Measurements from ENCODE around the gene MBD5.
"Not testable (repeated sequence)": the region's sequence is repeated elsewhere in the genome, so short reads cannot be mapped to it uniquely, and the experiment has no call there.

The MBD5 gene

DNA sequence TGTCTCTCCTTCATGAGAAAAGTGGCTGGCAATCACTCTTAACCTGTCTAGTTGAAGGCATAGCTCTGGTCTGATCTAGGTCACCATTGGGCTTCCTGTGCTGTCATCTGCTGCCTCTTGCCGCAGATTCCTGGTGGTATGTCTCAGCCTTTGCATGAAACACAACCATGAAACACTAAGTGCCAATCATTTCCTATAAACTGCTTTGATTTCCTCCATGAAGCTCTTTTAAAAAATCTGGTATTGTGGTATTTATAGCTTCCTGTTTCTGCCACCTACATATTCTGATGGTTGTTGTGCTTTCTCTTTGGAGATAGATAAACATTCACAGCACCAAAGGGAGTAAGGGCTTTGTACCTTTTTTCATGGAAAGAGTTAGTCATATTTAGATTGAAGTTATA lies 503.6 kb downstream of the MBD5 start:
- peak; percentile 68 for DNase-seq (ENCODE audit: low spot score)

DNA sequence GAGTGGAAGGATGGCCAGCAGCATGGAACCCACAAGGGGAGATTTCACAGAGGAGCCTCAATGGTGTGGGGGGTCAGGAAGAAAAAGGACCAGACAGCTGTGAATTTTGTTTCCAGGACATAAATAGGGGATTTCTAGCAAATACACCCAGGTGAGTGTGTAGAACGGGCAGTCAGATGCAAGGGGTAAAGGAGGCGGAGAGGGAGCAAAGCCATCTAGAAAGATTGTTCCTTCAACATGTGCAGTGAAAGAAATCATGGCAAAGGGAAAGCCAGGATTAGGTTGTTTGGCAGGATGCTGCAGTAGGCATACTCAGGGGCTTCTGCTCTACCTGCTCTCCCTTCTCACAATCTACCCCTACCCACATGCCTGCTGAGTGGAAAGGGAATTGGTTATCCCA lies 504.2 kb downstream of the MBD5 start:
- DNase-seq (ENCODE audit: low spot score) = no peak

DNA sequence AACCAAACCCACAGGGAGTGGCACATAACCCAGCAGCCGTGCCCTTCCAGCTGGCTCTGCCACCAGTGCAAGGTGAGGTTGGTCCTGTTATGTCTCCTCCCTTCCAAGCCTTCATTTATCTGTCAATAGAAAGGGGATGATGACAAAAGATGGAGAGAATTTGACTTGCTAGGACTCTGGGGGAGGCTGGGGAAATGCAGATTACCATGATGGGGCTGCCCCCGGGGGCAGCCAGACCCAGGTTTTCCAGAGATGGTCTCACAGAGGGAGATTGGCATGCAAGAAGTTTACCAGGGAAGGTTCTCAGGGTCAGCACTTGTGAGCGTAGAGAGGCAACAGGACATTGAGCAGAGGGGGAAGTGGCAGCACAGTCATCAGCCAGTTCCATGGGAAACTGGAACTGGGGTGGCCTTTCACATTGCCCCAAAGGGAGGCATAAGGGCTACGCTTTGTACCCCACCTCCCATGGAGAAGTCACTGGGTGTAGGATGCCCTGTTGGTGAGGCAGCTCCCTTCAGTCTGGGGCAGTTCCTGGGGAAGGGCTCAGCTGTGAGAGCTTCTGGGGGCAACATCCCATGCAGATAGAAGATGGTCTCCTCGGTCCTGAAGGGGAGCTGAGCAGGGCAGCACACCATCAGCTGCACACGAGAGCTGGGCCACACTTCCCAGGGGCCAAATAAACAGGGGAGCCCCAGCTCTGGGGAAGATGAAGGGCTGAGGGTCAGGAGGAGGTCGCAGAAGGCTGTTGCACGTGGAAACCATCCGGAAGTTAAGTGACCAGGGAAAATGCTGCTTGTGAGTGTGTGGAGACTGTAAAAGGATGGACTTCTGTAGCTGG lies 505.8 kb downstream of the MBD5 start:
- no peak for DNase-seq (ENCODE audit: low spot score)

DNA sequence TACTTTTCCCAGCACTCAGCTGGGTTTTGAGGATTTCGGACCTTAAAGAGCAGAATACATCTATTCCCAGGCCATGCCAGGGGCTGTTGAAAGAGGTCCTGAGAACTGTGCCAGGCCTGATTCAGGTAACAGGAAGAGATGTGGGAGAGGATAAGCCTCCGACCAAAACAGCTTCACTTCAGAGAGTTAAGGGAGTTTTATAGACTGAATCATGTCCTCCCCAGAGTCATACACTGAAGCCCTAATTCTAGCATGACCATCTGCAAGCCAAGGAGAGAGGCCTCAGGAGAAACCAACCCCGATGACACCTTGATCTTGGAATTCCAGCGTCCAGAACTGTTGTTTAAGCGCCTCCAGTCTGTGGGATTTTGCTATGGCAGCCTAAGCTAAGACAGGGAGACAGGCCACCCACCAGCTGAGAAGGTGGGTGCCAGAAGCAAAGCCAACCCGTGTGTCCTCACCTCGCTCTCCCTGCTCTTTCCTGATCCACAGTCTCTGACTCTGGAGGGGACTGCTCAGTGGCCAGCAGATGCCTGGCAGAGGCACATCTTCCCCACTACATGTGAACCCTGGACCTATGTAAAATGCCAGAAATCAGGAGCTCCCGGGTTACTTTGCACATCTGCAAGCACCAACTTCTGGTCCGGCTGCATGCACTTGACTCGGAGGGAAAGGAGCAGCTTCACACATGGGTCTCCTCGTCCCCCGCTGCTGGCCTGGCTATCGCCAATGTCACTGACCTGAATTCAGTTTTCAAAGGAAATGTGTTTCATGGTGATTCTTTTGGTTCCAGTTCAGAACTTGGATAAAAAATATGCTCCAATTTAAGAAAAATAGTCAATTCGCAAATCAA lies 506.8 kb downstream of the MBD5 start:
- DNase-seq (ENCODE audit: low spot score) = no peak

DNA sequence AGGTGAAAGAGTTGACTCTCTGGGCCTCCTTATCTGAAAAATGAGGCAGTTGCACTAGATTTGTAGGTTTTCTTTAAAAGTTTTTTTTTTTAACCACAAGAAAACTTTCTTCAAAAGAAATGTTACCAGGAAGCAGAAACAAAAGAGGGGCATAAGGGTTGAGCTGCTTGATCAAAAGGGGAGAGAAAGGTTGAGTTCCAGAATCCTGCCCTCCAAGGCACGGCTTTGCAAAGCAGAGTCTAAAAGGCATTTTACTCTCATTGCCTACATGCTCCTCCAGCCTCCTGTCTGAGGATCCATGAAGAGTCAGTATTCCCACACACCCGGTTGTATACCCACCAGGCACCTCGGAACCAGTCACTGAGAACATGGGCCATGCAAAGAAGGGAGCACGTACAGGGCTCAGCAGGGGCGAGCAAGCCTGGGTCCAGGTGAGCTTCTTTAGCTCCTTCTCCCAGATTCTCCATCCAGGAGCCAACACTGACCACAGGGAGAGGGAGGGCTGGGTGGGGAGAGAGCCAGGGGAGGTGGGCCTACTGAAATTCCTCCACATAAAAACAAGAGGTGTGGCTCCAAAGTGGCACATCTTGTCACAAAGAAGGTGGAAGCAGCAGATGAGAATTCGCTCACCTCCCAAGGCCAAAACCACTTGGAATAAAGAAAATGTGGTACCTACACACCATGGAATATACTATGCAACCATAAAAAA lies 507.6 kb downstream of the MBD5 start:
- DNase-seq (ENCODE audit: low spot score) = peak; percentile 36

DNA sequence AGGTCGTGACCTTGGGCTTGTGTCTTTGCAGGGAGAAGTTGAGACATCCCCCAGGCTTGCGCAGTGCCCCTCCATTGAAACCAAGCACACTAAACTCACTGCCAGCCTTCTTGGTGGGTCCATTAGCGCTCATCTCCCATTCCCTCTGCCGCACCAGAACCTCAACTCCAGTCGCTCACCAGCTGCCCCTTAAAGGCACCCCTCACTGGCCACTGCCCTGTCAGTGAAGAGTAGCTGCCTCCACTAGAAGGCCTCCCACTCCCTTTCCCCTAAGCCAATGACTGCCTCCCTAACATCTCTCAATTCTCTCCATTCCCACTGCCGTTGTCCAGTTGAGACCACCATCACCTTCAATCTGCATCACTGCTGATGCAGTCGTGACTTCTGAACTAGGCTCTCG lies 508.9 kb downstream of the MBD5 start:
- DNase-seq (ENCODE audit: low spot score) = no peak

DNA sequence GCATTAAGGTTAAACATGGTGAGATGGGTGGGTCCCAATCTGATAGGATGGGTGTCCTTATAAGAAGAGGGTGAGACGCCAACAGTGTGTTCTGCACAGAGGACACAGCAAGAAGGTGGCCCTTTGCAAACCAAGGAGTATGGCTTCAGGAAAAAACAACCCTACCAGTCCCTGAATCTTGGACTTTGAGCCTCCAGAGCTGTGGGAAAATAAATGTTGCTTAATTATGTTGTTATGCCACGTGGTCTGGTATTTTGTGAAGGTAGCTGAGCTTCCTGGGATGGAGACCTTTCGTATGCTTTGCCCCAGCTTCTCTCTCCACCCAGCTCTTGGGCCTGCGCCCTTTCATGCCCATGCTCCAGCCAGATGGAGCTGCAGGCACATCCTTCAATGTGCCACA lies 509.5 kb downstream of the MBD5 start:
- no peak for DNase-seq (ENCODE audit: low spot score)

DNA sequence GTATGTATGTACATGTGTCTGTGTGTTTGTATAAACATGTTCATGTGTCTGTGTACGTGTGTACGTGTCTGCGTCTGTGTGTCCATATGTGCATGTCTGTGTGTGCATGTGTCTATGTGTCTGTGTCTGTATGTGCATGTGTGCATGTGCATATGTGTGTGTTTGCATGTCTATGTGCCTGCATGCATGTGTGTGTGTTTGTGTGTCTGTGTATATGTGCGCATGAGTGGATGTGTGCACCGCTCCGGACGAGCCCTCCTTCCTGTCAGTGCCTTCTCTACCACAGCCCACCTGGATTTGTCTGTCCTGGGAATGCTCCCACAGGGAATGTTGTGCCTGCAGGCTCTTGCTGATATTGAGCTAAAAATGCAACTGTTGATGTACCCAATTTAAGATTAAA lies 510.3 kb downstream of the MBD5 start:
- no peak for DNase-seq (ENCODE audit: low spot score)

DNA sequence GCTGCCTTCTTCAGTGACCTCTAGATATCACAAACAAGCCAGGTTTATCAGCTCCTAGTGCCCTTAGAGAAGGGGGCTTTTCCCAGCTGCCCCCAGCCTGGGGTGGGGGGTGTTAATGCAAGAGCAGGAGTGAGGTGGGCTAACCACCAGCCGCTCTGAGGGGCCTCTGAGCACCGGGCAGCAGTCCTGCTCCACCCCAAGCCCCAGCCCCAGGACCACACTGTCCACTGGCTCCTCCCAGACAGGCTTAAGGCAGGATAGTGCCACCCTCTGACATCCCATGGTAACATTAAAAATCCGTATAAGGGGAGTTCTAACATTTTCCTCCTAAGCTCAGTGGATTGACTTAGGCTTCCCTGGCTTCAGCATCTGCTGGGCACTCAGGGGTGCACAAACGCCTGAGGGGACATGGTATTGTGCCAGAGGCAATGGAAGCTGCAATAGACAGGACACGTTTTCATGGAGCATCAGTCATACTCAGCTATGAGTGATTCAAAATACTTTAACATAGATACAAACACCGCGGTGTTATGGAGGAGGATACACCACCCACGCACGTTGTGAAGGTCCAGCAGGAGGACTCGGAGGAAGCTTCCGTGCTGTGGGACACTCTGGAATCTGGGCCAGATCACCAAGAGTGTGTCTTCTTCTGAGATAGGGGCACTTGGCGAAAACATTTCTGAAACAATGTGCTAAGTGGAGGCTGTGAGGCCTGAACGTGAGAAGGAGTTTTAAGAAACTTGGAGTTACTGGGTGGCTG lies 511.0 kb downstream of the MBD5 start:
- DNase-seq (ENCODE audit: low spot score) = no peak

DNA sequence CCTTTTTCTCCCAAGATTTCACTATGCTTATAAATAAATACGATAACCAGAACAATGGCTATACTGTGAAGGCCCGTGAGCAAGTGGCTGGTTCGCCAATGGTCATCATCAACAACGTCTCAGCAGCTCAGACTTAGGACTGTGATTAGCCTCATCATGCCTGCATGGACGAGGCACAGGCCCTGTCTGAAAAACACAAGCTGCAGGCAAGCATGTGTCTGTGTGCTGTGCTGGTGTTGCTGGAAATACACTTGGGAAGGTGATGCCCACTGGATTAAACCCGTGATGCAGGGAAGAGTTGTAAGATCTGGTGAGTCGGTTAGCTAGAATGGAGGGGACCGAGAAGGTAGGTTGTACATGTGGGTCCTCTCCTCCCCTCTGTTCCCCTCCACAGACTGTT lies 512.1 kb downstream of the MBD5 start:
- no peak for DNase-seq (ENCODE audit: low spot score)

DNA sequence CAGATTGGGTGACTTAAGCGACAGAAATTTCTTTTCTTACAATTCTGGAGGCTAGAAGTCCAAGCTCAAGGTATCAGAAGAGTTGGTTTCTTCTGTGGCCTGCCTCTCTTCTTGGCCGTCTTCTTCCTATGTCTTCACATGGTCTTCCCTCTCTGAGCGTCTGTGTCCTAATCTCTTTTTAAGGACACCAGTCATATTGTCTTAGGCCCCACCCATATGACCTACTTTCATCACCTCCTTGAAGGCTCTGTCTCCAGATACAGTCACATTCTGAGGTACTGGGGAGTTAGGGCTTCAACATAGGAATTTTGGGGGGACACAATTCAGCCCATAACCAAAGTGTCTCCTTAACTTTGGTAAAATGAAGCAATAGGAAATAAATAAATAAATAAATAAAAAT lies 512.8 kb downstream of the MBD5 start:
- DNase-seq (ENCODE audit: low spot score) = no peak

DNA sequence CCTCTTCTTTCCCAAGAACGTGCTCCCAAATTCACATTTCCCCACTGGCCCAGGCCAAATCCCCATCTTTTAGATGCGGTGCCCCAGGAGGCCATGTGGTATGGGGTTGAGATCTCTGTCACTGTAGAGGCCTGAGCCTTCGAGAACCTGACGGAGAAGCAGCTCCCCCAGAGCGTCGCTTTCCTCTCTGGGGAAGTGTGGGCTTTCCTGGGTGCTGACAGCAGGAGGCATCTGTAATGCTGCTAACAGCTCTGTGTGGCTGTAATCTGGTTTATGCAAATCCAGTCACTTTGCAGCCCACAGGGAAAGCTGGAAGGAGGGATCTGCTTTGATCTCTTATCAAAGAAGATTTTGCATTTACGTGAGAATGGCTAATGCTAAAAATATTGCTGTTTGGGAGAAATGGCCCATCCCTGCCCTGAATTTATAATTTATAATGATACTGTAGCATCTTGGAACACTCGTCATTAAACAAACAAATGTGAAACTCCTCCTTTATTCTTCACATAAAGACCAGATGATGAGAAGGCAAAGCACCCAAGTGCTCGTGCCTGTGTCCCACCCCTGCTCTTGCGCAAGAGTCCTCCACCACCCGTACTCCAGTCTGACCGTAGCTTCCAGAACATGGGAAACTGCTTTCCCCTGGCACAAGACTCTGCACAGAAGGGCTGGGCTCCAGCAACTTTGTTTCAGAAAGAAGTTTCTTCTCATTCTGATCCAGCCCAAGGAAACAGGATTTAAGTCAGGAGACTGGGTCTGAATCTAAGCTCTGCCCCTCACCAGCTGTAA lies 513.7 kb downstream of the MBD5 start:
- DNase-seq (ENCODE audit: low spot score) = no peak

DNA sequence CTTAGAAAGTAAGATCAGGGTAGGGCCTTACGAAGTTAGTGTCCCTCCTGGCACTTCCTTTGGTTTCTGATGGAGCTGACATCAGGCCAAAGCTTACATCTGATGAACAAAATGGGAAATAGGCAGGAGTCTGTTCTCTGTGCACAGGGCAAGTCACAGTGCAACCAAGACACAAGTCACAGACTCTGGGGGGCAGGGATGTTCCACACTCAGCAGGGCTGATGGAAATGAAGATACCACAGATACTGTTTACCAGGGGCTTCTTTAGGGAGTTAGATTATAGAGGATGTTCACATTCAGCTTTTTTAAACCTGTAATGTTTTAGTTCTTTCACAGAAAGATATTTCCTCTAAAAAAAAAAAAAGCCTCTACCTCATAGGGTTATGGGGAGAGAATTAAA lies 517.5 kb downstream of the MBD5 start:
- DNase-seq (ENCODE audit: low spot score) = no peak

DNA sequence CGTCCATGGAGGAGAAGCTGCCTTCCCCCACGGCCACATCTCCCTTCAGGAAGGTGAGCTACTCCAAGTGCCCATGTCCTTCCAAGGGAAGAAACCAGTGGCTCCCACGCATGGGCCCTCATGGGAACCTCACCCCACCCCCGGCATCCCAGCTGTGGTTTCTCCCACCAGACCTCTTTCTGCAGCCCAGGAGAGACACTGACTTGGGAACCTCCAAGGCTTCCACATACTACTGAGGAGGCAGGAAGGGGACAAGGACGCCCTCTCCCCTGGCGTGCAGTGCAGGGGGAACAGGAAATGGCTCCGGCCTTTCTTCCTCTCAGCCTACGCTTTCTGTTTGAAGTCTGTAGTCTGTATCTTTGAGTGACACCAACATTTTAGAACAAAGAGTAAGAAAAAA lies 519.1 kb downstream of the MBD5 start:
- no peak for DNase-seq (ENCODE audit: low spot score)

DNA sequence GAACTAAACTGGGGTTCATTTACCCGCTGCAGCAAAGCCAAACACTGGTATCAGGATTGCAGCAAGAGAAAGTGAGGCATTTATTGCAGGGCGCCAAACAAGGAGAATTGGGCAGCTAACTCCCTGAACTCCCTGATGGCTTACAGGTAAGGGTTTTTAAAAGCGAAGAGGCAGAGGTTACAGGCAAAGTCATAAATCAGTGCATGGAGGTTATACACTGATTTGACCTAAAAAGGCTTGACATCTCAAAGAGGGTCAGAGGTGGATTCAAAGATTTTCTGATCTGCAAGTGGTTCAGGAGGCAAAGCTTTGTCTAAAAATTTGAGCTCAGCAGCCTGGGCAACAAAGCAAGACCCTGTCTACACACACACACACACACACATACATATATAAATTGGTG lies 520.9 kb downstream of the MBD5 start:
- no peak for DNase-seq (ENCODE audit: low spot score)

DNA sequence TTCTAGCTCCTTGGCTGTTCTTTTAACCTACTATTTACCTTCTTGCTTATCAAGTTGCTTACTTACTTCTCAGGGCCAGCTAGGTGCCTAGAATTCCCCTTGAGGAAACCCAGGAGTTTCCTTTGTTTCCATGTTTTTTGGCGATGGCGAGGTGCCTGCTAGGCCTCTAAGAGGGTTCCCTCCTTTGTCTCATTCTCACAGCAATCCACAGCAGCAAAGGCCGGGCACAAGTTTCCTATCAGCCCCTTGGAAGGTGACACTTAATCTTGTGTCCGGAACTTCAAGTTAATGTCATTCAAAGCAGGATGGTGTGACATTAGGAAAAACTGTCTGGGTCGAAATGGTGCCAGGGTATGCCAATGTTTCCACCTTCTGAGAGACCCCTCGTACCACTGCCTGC lies 521.7 kb downstream of the MBD5 start:
- DNase-seq (ENCODE audit: low spot score) = no peak

DNA sequence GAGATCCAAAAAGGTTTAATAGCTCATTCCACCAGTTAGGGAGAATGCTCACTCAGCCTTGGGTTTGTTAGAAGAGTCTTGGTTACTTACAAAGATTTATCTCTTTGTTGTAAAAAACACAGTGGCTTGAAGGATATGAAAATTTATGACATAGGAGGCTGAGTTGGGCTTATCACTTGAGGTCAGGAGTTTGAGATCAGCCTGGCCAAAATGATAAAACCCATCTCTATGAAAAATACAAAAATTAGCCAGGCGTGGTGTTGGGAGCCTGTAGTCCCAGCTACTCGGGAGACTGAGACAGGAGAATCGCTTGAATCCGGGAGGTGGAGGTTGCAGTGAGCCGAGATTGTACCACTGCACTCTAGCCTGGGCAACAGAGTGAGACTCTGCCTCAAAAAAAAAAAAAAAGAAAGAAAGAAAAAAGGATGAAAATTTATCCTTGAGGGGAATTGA lies 522.2 kb downstream of the MBD5 start:
- DNase-seq (ENCODE audit: low spot score) = not testable (repeated sequence)

DNA sequence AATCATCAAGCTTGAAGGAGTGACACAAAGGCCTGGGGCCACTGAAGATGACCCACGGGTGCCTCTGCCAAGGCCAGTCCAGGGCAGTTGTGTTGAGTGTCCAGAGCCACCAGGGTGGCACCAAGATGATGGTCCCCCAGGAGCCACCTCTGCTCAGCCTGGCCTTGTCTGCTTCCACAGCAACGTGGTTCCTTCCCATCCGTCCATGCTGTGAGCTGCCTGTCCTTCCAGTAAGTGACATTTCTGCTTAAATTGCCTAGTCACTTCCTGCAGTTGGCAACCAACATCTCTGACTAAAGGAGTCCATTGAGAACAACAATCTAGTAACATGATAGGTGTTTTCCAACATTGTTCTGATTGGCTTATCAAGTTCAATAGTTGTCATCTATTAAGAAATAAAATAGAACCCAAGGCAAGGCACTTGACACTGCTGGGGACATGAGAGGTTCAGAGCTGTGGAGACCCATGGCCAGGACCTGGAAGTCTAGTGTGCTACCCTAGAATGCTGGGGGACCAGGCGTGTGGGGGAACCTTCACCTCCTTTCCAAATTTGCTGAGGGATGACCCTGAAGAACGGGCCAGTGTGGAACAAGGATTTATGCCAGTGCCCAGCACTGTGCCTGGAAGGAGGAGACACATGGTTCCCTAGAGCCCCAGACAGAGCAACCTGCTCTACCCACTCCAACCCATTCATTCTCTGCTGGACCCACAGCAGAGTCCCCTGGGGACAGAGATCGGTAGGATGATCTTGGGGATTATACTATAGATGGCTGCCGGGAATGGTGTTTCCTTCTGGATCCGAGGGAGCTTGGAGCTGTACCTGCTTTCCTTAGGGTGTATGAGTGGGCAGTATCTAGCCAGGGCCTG lies 524.7 kb downstream of the MBD5 start:
- DNase-seq (ENCODE audit: low spot score) = peak; percentile 50

DNA sequence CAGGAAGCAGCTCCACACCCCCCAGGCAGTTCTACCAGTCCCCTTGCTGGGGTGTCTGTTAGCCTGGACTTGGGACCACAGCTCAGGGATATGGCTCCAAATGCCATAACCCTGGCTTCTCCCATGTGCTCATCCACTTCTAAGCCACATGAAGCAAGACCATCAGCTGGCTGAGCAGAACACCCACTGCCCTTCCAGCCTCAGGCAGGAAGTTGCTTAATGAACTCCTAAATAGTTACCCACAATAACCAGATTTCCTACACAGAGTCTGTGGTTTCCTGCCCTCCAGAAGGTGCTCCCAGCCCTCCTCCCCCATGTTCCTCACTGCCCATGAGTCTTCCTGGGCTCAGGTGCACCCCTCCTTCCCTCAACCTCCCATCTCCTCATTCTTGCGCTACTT lies 525.4 kb downstream of the MBD5 start:
- DNase-seq (ENCODE audit: low spot score) = no peak

Measured in activated CD4-positive, alpha-beta T cell treated with anti-CD3 and anti-CD28 coated beads, Interleukin-2, Interleukin-4, amounts not matched to agents 100 ng/mL and 50 ng/mL, durations not matched to agents 16 hours and 8 hours (primary cell).